SK-N-SH (cell line): ENCODE data around the gene GHRH. TPM values are rescaled to one million over a fixed set of nuclear protein-coding genes. Genes with fewer than 3 reads are reported as not detected.

Experiments
- CTCF ChIA-PET: fragments of 300-600, 350-600 bp; formaldehyde crosslinking; extraction: SDS; loops from one replicate; lab custom pipeline; 2021; lab: Yijun Ruan, JAX
- POLR2A ChIA-PET: fragments of 350-600 bp; sonication (Branson Sonifier 250); formaldehyde crosslinking; extraction: SDS; loops from one replicate; lab custom pipeline; 2020; ENCODE audit warnings: antibody characterized with exemption, inconsistent platforms; lab: Yijun Ruan, JAX
- DNase-seq: peaks from one replicate; pipeline ENCODE4 v3.0.0; 2012
- H2AFZ ChIP-seq: fragments of 200-600 bp; sonication (generic); 2 replicates; pipeline ENCODE4 v1.8.1; 2016; ENCODE audit warnings: antibody characterized with exemption, mild to moderate bottlenecking, low read depth
- H3F3A ChIP-seq: fragments of 200-600 bp; sonication (generic); replicated peaks from 2 replicates; pipeline ENCODE3; 2016; ENCODE audit warnings: antibody characterized with exemption, mild to moderate bottlenecking; ENCODE audit not compliant: insufficient read depth
- H3K27ac ChIP-seq, 2 experiments: fragments of 200-500 bp in 1 of 2; fragments of 200-600 bp in 1 of 2; sonication (Bioruptor generic) in 1 of 2; sonication (generic), shearing (Covaris generic) in 1 of 2; 2 replicates each; pipeline versions ENCODE4 v1.5.1 to v1.6.1; 2014 to 2016; ENCODE audit warnings: low read depth in 2 of 2, inconsistent platforms in 1 of 2, low read length in 1 of 2, mild to moderate bottlenecking in 1 of 2, mixed read lengths in 1 of 2
- H3K27me3 ChIP-seq: fragments of 200-600 bp; sonication (generic), shearing (Covaris generic); 2 replicates; pipeline ENCODE4 v1.6.1; 2016; ENCODE audit warnings: mixed run types; ENCODE audit not compliant: insufficient read depth
- H3K36me3 ChIP-seq, 2 experiments: fragments of 200-500 bp in 1 of 2; fragments of 200-600 bp in 1 of 2; sonication (Bioruptor generic) in 1 of 2; sonication (generic) in 1 of 2; replicated peaks in 1 of 2; 2 replicates each; pipeline versions ENCODE3 to v1.5.1; 2014 to 2016; ENCODE audit warnings: low read length in 1 of 2, mild to moderate bottlenecking in 1 of 2; ENCODE audit not compliant: insufficient read depth in 2 of 2, control insufficient read depth in 1 of 2
- H3K4me1 ChIP-seq, 2 experiments: fragments of 200-500 bp in 1 of 2; fragments of 200-600 bp in 1 of 2; sonication (Bioruptor generic) in 1 of 2; sonication (generic), shearing (Covaris generic) in 1 of 2; 2 replicates each; pipeline versions ENCODE4 v1.5.1 to v1.6.1; 2014 to 2016; ENCODE audit warnings: low read depth in 1 of 2, low read length in 1 of 2, mixed run types in 1 of 2; ENCODE audit not compliant: insufficient read depth in 2 of 2, control insufficient read depth in 1 of 2
- H3K4me2 ChIP-seq: fragments of 200-600 bp; sonication (generic), shearing (Covaris generic); 2 replicates; pipeline ENCODE4 v1.6.1; 2017; ENCODE audit warnings: mixed run types
- H3K4me3 ChIP-seq, 2 experiments: fragments of 200-500 bp in 1 of 2; fragments of 200-600 bp in 1 of 2; sonication (Bioruptor generic) in 1 of 2; sonication (generic), shearing (Covaris generic) in 1 of 2; 2 replicates each; pipeline versions ENCODE4 v1.5.1 to v1.8.1; 2014 to 2016; ENCODE audit warnings: low read depth in 2 of 2, inconsistent platforms in 1 of 2, low read length in 1 of 2, mild to moderate bottlenecking in 1 of 2, mixed read lengths in 1 of 2, moderate library complexity in 1 of 2
- H3K79me2 ChIP-seq: fragments of 200-600 bp; sonication (generic); 2 replicates; pipeline ENCODE4 v1.8.1; 2017; ENCODE audit warnings: mild to moderate bottlenecking; ENCODE audit not compliant: insufficient read depth
- H3K9ac ChIP-seq: fragments of 200-600 bp; sonication (generic); 2 replicates; pipeline ENCODE4 v1.6.1; 2017; ENCODE audit warnings: mixed run types
- H3K9me2 ChIP-seq: fragments of 200-600 bp; sonication (generic); 2 replicates; pipeline ENCODE4 v1.6.1; 2017; ENCODE audit warnings: mixed run types
- H3K9me3 ChIP-seq: fragments of 200-600 bp; sonication (generic); 2 replicates; pipeline ENCODE4 v1.6.1; 2017; ENCODE audit warnings: mixed run types, mild to moderate bottlenecking, moderate library complexity
- H4K20me1 ChIP-seq: fragments of 200-600 bp; sonication (generic); 2 replicates; pipeline ENCODE4 v1.6.1; 2017; ENCODE audit warnings: mild to moderate bottlenecking, mixed run types; ENCODE audit not compliant: insufficient read depth
- ELF1 ChIP-seq: IDR thresholded peaks from 2 replicates; pipeline ENCODE4 v1.4.0; 2012
- EP300 ChIP-seq, 2 experiments: IDR thresholded peaks; 2 replicates each; pipeline versions ENCODE4 v1.4.0 to v1.6.1; 2012; ENCODE audit warnings: borderline replicate concordance in 1 of 2, low read depth in 1 of 2, low read length in 1 of 2
- FOSL2 ChIP-seq: IDR thresholded peaks from 2 replicates; pipeline ENCODE4 v1.4.0; 2012; ENCODE audit warnings: low read depth, mild to moderate bottlenecking, moderate library complexity, borderline replicate concordance
- FOXJ3 ChIP-seq: sonication (generic); formaldehyde crosslinking; IDR thresholded peaks from 2 replicates; pipeline ENCODE4 v1.5.1; 2020; ENCODE audit warnings: mild to moderate bottlenecking, missing genetic modification reagents
- GABPA ChIP-seq: IDR thresholded peaks from 2 replicates; pipeline ENCODE4 v1.4.0; 2012; ENCODE audit warnings: low read depth, mild to moderate bottlenecking
- MEF2A ChIP-seq: IDR thresholded peaks from 2 replicates; pipeline ENCODE4 v1.4.0; 2012; ENCODE audit warnings: low read depth, borderline replicate concordance
- MXI1 ChIP-seq: IDR thresholded peaks from 2 replicates; pipeline ENCODE4 v1.6.1; 2012; ENCODE audit warnings: mild to moderate bottlenecking, low read depth, low read length, improper control_type of control experiment
- NRF1 ChIP-seq: IDR thresholded peaks from 2 replicates; pipeline ENCODE4 v1.6.1; 2012; ENCODE audit warnings: low read depth, mild to moderate bottlenecking, low read length
- RAD21 ChIP-seq: IDR thresholded peaks from 2 replicates; pipeline ENCODE4 v1.6.1; 2012; ENCODE audit warnings: mild to moderate bottlenecking, low read length
- RFX5 ChIP-seq: IDR thresholded peaks from 2 replicates; pipeline ENCODE4 v1.6.1; 2012; ENCODE audit warnings: mild to moderate bottlenecking, improper control_type of control experiment, low read length
- RXRA ChIP-seq: IDR thresholded peaks from 2 replicates; pipeline ENCODE4 v1.4.0; 2012; ENCODE audit warnings: low read depth, mild to moderate bottlenecking, borderline replicate concordance
- SIN3A ChIP-seq: IDR thresholded peaks from 2 replicates; pipeline ENCODE4 v1.6.1; 2012; ENCODE audit warnings: low read depth, mild to moderate bottlenecking, low read length, moderate library complexity, borderline replicate concordance
- TCF12 ChIP-seq: IDR thresholded peaks from 2 replicates; pipeline ENCODE4 v1.4.0; 2012
- TEAD4 ChIP-seq: IDR thresholded peaks from 2 replicates; pipeline ENCODE4 v1.4.0; 2012; ENCODE audit warnings: mild to moderate bottlenecking, borderline replicate concordance; ENCODE audit not compliant: insufficient read depth
- WGBS: methylation state at CpG from one replicate; pipeline ENCODE4 v1.1.6; 2017; ENCODE audit warnings: low lambda C conversion rate; 5-methylcytosine and 5-hydroxymethylcytosine counted together
- polyA plus RNA-seq, 3 experiments: library from polyadenylated mRNA; depleted of rRNA; stranded (reverse); fragments of >200 nt; gene quantifications; 2 replicates each; pipeline ENCODE4 v1.2.3, GENCODE V29; 2012
- TF ChIP-seq, protein P1 (sequence below): IDR thresholded peaks from 2 replicates; pipeline ENCODE4 v1.4.0; 2012; ENCODE audit warnings: low read depth, borderline replicate concordance
- TF ChIP-seq, protein P2 (sequence below): IDR thresholded peaks from 2 replicates; pipeline ENCODE4 v1.6.1; 2012; ENCODE audit warnings: mild to moderate bottlenecking, low read depth, low read length, moderate library complexity
- TF ChIP-seq, protein P3 (sequence below): IDR thresholded peaks from 2 replicates; pipeline ENCODE4 v1.4.0; 2012; ENCODE audit warnings: low read depth, borderline replicate concordance
- TF ChIP-seq, protein P4 (sequence below): IDR thresholded peaks from 2 replicates; pipeline ENCODE4 v1.4.0; 2012; ENCODE audit warnings: low read depth

GHRH gene
- polyA plus RNA-seq, 1 of the 3 experiments (the other 2 are of a cell fraction), result not detected

DNA sequence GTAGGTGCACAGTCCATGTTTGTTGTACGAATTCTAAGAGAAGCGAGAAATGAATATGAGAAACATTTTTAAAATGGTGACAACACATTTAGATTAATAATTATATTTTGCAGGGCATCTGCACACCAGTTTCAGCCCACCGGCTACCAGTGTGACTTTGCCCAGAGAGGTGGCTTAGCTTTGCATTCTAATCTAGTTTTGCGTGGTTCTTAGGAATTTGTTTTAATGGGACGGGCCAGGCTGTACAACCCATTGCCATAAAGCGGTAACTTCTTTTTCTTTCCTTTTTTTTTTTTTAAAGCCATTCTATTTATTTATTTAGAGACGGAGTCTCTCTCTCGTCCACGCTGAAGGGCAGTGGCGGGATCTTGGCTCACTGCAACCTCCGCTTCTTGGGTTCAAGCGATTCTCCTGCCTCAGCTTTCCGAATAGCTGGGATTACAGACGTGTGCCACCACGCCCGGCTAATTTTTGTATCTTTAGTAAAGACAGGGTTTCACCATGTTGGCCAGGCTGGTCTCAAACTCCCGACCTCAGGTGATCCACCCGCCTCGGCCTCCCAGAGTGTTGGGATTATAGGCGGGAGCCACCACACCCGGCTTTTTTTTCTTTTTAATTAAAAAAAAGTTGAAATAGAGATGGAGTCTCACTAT is 28.7 kb upstream of the GHRH start (continued):
- TF ChIP-seq TEAD4 (no peak), NRF1 (no peak), FOSL2 (no peak)

DNA sequence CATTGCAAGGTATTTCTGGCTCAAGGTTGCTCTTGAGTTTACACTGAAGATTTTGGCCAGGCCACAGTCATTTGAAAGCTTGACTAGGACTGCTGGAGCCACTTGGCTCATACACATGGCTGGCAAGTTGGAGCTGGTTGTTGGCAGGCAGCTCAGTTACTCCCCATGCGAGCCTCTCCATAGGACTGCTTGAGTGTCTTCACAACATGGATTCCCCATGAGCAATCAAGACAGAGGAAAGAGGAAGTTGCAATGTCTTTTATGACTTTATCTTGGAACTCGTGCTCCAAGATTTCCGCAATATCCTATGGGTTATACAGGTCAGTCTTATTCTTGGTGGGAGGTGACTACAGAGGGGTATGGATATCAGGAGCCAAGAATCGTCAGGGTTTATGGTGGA is 26.5 kb upstream of the GHRH start:
- TF ChIP-seq ELF1 (no peak), FOSL2 (no peak), MEF2A (no peak), TCF12 (no peak), GABPA (no peak), RAD21 (no peak), EP300 (IDR thresholded peaks at IDR 0.05; ENCODE audit: borderline replicate concordance in 1 of 2, low read depth in 1 of 2, low read length in 1 of 2) (no peak), FOXJ3 (no peak), MXI1 (no peak), RFX5 (no peak), NRF1 (no peak), RXRA (no peak), SIN3A (no peak)
- TF ChIP-seq, protein P1, sequence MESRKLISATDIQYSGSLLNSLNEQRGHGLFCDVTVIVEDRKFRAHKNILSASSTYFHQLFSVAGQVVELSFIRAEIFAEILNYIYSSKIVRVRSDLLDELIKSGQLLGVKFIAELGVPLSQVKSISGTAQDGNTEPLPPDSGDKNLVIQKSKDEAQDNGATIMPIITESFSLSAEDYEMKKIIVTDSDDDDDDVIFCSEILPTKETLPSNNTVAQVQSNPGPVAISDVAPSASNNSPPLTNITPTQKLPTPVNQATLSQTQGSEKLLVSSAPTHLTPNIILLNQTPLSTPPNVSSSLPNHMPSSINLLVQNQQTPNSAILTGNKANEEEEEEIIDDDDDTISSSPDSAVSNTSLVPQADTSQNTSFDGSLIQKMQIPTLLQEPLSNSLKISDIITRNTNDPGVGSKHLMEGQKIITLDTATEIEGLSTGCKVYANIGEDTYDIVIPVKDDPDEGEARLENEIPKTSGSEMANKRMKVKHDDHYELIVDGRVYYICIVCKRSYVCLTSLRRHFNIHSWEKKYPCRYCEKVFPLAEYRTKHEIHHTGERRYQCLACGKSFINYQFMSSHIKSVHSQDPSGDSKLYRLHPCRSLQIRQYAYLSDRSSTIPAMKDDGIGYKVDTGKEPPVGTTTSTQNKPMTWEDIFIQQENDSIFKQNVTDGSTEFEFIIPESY, result no peak
- TF ChIP-seq, protein P2, sequence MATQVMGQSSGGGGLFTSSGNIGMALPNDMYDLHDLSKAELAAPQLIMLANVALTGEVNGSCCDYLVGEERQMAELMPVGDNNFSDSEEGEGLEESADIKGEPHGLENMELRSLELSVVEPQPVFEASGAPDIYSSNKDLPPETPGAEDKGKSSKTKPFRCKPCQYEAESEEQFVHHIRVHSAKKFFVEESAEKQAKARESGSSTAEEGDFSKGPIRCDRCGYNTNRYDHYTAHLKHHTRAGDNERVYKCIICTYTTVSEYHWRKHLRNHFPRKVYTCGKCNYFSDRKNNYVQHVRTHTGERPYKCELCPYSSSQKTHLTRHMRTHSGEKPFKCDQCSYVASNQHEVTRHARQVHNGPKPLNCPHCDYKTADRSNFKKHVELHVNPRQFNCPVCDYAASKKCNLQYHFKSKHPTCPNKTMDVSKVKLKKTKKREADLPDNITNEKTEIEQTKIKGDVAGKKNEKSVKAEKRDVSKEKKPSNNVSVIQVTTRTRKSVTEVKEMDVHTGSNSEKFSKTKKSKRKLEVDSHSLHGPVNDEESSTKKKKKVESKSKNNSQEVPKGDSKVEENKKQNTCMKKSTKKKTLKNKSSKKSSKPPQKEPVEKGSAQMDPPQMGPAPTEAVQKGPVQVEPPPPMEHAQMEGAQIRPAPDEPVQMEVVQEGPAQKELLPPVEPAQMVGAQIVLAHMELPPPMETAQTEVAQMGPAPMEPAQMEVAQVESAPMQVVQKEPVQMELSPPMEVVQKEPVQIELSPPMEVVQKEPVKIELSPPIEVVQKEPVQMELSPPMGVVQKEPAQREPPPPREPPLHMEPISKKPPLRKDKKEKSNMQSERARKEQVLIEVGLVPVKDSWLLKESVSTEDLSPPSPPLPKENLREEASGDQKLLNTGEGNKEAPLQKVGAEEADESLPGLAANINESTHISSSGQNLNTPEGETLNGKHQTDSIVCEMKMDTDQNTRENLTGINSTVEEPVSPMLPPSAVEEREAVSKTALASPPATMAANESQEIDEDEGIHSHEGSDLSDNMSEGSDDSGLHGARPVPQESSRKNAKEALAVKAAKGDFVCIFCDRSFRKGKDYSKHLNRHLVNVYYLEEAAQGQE, result no peak
- TF ChIP-seq, protein P3, sequence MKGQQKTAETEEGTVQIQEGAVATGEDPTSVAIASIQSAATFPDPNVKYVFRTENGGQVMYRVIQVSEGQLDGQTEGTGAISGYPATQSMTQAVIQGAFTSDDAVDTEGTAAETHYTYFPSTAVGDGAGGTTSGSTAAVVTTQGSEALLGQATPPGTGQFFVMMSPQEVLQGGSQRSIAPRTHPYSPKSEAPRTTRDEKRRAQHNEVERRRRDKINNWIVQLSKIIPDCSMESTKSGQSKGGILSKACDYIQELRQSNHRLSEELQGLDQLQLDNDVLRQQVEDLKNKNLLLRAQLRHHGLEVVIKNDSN, result no peak
- TF ChIP-seq, protein P4, sequence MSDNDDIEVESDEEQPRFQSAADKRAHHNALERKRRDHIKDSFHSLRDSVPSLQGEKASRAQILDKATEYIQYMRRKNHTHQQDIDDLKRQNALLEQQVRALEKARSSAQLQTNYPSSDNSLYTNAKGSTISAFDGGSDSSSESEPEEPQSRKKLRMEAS, result no peak
- TF ChIP-seq, all 33 proteins: peak for 0
- peaks cover 40% of the 10 kb centered on the region for H3K79me2 ChIP-seq
- DNase-seq, result no peak
- ChIA-PET CTCF (interaction anchor here (1.4 to 8.6 kb wide), 3 partner anchors 12 to 95 kb away, joined by 4 to 32 read pairs (median 5); no protein-coding TSS in a partner anchor), POLR2A (no interaction called here)
- H4K20me1 ChIP-seq, result no peaks in the 10 kb centered on the region
- H3K36me3 ChIP-seq, result peaks cover 7 to 19% of the 10 kb centered on the region in 2 experiments
- H3K9ac ChIP-seq, result no peak overlapping the region
- no peak overlapping the region for H3K4me3 ChIP-seq
- no peak overlapping the region for H3K4me2 ChIP-seq
- WGBS, result 91% methylated on average over 4 of the region's 4 CpGs
- H3F3A ChIP-seq, result peaks cover 4% of the 10 kb centered on the region
- H3K4me1 ChIP-seq, result peaks cover 8 to 15% of the 10 kb centered on the region in 2 experiments; a peak in 2 of 4 replicates
- H2AFZ ChIP-seq, result no peak overlapping the region
- no peaks in the 10 kb centered on the region for H3K27me3 ChIP-seq
- H3K27ac ChIP-seq, result no peak overlapping the region
- no peaks in the 10 kb centered on the region for H3K9me3 ChIP-seq
- H3K9me2 ChIP-seq, result no peaks in the 10 kb centered on the region
